Activated gamma-delta T cell treated with anti-CD3 and anti-CD28 coated beads, Interleukin-2, amount 50 U/mL, for 16 hours (primary cell): Measurements from ENCODE around the gene SLC17A2.
A peak's percentile ranks its signal among the peaks of the same experiment; 100 is the strongest.

Source experiments
- DNase-seq: peaks from one replicate; pipeline ENCODE4 v3.0.0-alpha.2; 2020; ENCODE audit warnings: low read depth

SLC17A2 gene

GRCh38 chr6:25930532-25931410 is at the start of gene SLC17A2:
Gene SLC17A2 (minus strand): TSS chr6:25930691. CDS start chr6:25925796, 4,895 bp downstream.
- no peak for DNase-seq

GRCh38 chr6:25975923-25976560 is 45.6 kb upstream of the SLC17A2 start:
- no peak for DNase-seq

- no peak for DNase-seq
Observed at GRCh38 chr6:25973923-25974555, 43.5 kb upstream of the SLC17A2 start.

GRCh38 chr6:25972902-25973301 is 42.4 kb upstream of the SLC17A2 start:
- DNase-seq, result no peak

- DNase-seq, result no peak
Observed at GRCh38 chr6:25972128-25972527, 41.6 kb upstream of the SLC17A2 start.

GRCh38 chr6:25971187-25971821 is 40.8 kb upstream of the SLC17A2 start:
- DNase-seq, result no peak

GRCh38 chr6:25968769-25969168 is 38.3 kb upstream of the SLC17A2 start:
- no peak for DNase-seq

- no peak for DNase-seq
Observed at GRCh38 chr6:25966711-25967110, 36.2 kb upstream of the SLC17A2 start.

GRCh38 chr6:25965058-25965457 is 34.6 kb upstream of the SLC17A2 start:
- DNase-seq, result no peak

- no peak for DNase-seq
Observed at GRCh38 chr6:25963426-25964123, 33.1 kb upstream of the SLC17A2 start.

GRCh38 chr6:25962149-25963127 is 31.9 kb upstream of the SLC17A2 start, which contains the start of gene TRIM38:
Gene TRIM38 (plus strand): TSS chr6:25962802. CDS start chr6:25966523, 3,721 bp downstream.
- DNase-seq, result peak; percentile 54

GRCh38 chr6:25961619-25962148 is 31.2 kb upstream of the SLC17A2 start:
- DNase-seq, result no peak

GRCh38 chr6:25960734-25961133 is 30.2 kb upstream of the SLC17A2 start:
- no peak for DNase-seq

GRCh38 chr6:25959890-25960536 is 29.5 kb upstream of the SLC17A2 start:
- DNase-seq, result no peak

- no peak for DNase-seq
Observed at GRCh38 chr6:25958700-25959162, 28.2 kb upstream of the SLC17A2 start.

- DNase-seq, result no peak
Observed at GRCh38 chr6:25956226-25956625, 25.7 kb upstream of the SLC17A2 start.

- no peak for DNase-seq
Observed at GRCh38 chr6:25954756-25955155, 24.3 kb upstream of the SLC17A2 start.

- no peak for DNase-seq
Observed at GRCh38 chr6:25953733-25954132, 23.2 kb upstream of the SLC17A2 start.

- DNase-seq, result no peak
Observed at GRCh38 chr6:25952535-25952934, 22.0 kb upstream of the SLC17A2 start.
